NCI-H460 (cell line): ENCODE data around the gene POLK. TPM values are rescaled to one million over a fixed set of nuclear protein-coding genes. Genes with fewer than 3 reads are reported as not detected.
"Not testable (repeated sequence)": the region's sequence is repeated elsewhere in the genome, so short reads cannot be mapped to it uniquely, and the experiment has no call there.

ENCODE experiments used
- DNase-seq: peaks from one replicate; pipeline ENCODE4 v3.0.0-alpha.2; 2016; ENCODE audit warnings: low read depth; ENCODE audit errors: extremely low read depth
- polyA plus RNA-seq: library from polyadenylated mRNA; depleted of rRNA; stranded (reverse); fragments of >200 nt; gene quantifications from 2 replicates; pipeline ENCODE4 v1.2.3, GENCODE V29; 2014; cell fraction: nucleus; rRNA removed
- total RNA-seq: library from RNA; depleted of rRNA; stranded (reverse); fragments of >200 nt; shearing (Covaris generic); gene quantifications from 2 replicates; pipeline ENCODE4 v1.2.3, GENCODE V29; 2014; rRNA removed

The POLK gene
- 31.6 and 35.1 TPM in 2 replicates for total RNA-seq
- 15.5 and 32.1 TPM in 2 replicates for polyA plus RNA-seq

DNA sequence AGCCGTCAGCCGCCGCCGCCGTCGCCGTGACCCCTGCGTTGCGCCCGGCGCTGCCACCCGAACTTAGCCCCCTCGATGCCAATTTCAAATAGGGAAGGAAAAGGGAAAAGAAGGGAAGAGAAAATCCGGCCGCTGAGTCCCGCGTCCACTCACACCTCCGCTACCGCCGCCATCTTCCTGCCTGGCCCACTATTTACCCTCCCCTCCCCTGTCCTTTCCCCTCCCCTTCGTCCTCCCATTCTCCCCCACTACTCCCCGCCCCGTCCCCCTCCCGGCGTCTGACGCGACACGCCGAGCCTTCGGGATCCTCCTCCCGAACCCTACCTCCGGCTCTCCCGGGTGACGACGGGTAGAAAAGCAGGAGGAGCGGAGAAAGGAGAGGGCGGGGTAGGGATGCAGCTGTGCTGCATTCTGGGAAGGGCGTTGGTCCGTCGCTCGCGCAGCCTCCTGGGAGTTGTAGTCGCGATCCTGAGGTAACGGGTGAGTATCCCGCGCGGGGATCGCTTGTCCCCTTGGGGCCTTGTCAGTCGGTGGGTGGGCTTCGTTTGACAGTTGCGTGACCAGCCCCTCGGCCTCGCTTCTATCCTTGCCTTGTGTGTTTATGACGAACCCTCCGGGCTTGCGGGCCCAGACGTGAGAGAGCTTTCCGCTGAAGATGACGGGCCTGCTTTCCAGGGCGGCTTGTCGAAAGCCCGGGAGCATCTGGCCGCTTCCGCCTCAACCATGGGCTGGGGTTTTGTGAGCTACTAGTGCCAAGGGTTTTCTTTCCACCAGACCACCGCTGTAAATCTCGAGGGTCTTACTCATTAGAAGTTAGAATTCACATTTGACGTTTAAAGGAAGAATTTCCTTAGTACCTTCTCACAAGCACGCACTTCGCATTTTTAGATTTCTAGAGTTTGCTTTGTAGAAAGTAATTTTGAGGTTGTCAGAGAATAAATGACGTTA, at the start of gene POLK, which contains the start of gene CERT1:
Gene POLK (plus strand): TSS at position 457 of the 948 bp plus-strand sequence.
Gene CERT1 (minus strand): TSS at position 195 of the 948 bp plus-strand sequence. CDS start 422 bp downstream, outside the sequence.
- peak; percentile 98 for DNase-seq

- DNase-seq, result no peak
Observed at GRCh38 chr5:75463726-75464125, 48.0 kb upstream of the POLK start.

GRCh38 chr5:75465480-75465879, 46.2 kb upstream of the POLK start:
- DNase-seq, result no peak

- DNase-seq, result no peak
Observed at GRCh38 chr5:75466006-75466716, 45.5 kb upstream of the POLK start.

DNA sequence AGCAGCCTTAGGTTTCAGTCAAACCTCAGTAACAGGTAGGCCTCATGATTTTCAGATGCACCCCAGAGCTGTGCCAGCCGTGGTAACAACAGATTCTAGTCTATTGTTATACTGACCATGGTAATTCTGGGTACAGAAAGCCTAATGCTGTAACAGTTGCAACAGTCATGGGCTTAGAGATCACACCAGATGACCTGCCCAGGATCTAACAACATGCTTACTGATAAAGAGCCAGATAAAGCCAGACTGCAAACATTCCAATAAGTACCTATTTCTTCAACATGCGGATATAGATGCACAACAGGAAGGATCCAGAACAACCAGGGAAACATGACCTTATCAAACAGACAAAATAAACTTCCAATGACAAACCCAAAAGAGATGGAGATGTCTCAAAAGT, 43.1 kb upstream of the POLK start:
- no peak for DNase-seq

GRCh38 chr5:75469017-75469416, 42.7 kb upstream of the POLK start:
- DNase-seq, result no peak

GRCh38 chr5:75471193-75471592, 40.5 kb upstream of the POLK start:
- DNase-seq, result no peak

- no peak for DNase-seq
Observed at GRCh38 chr5:75472973-75473372, 38.7 kb upstream of the POLK start.

DNA sequence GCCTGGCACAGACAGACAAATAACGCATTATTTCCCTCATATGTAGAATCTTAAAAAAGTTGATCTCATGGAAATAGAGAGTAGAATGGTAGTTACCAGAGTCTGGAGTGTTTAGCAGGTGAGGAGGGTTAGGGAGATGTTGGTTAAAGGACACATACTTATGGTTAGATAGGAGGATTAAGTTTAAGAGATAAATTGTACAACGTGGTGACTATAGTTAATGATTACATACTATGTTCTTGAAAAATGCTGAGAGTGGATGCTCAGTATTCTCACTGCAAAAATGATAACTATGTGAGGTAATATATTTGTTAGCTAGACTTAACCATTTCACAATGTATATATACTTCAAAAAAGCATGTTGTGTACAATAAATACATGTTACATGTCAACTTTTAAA, 38.2 kb upstream of the POLK start:
- DNase-seq, result no peak

- no peak for DNase-seq
Observed at GRCh38 chr5:75475364-75475763, 36.3 kb upstream of the POLK start.

DNA sequence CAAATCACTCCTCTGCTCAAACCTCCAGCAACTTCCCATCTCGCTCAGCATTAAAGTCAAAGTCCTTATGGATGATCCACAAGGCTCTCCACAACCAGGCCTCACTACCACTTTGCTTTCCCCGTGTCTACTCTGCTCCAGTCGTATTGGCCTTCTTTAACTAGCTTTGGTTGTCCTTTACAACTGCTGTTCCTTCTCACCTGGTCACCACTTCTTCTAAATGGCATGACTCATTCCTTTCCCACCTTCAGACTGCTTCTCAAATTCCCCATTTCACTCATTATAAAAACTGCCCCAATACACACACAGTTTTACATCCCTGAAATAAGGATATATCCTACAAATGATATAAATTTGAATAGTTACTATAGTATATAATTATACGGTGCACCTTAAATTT, 30.7 kb upstream of the POLK start:
- no peak for DNase-seq

DNA sequence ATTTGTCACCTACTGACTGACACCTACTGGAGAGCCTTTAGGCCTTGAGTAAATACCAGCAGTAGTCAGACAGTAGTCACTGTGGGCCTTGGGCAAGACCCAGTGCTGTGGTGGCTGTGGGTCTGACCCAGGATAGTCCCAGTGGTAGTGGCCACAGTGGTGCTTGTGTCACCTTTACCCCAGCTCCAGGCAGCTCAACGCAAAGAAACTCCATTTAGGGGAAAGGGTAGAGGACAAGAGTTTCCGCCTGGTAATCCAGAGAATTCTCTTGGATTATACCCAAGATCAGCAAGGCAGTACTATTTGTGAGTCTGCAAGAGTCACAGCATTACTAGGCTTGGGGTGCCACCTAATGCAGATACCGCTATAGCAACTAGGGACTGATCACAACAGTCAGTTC, 29.2 kb upstream of the POLK start:
- no peak for DNase-seq

GRCh38 chr5:75484605-75485004, 27.1 kb upstream of the POLK start:
- no peak for DNase-seq

GRCh38 chr5:75489847-75490246, 21.8 kb upstream of the POLK start:
- DNase-seq, result not testable (repeated sequence)

- DNase-seq, result no peak
Observed at GRCh38 chr5:75491621-75492020, 20.1 kb upstream of the POLK start.

DNA sequence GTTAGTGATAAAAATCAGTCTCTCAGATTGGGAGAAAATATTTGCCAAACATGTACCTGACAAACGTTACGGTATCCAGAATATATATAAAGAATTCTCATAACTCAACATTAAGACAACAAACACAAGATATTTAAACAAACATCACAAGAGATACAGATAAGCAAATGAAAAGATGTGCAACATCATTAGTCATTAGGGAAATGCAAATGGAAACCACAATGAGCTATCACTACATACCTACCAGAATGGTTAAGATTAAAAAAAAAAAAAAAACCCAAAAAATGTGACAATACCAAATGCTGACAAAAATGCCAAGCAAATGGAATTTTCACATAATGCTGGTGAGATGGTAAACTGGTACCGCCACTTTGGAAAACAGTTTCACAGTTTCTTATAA, 15.7 kb upstream of the POLK start:
- no peak for DNase-seq

DNA sequence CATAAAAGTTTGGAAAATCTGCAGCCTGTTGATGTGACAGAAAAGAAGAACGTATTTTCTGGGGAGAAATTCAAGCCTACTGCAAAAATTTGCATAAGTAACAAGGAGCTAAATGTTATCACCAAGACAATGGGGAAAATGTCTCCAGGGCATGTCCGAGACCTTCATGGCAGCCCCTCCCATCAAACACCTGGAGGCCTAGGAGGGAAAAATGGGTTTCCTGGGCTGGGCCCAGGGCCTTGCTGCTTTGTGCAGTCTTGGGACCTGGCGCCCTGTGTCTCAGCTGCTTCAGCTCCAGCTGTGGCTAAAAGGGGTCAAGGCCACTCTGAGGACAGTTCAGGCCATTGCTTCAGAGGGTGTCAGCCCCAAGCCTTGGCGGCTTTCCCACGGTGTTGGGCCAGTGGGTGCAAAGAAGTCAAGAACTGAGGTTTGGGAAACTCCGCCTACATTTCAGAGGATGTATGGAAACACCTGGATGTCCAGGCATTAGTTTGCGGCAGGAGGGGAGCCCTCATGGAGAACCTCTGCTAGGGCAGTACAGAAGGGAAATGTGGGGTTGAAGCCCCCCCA, 13.4 kb upstream of the POLK start:
- no peak for DNase-seq

DNA sequence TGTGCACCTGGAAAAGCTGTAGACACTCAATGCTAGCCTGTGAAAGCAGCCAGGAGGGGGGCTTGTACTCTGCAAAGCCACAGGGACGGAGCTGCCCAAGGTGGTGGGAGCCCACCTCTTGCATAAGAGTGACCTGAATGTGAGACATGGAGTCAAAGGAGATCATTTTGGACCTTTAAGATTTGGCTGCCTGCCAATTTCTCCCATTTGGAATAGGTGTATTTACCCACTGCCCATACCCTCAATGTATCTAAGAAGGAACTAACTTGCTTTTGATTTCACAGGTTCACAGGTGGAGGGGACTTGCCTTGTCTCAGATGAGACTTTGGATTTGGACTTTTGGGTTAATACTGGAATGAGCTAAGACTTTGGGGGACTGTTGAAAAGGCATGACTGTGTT, 12.8 kb upstream of the POLK start:
- not testable (repeated sequence) for DNase-seq

GRCh38 chr5:75505112-75505511, 6.6 kb upstream of the POLK start:
- DNase-seq, result not testable (repeated sequence)

- no peak for DNase-seq
Observed at GRCh38 chr5:75507841-75508240, 3.9 kb upstream of the POLK start.

GRCh38 chr5:75509546-75509945, 2.1 kb upstream of the POLK start:
- DNase-seq, result no peak
